GM12878 (cell line): ENCODE measurements around the gene MLXIPL. TPM values are rescaled to one million over a fixed set of nuclear protein-coding genes. Genes with fewer than 3 reads are reported as not detected.

Experiments used
- ASH2L ChIP-seq: fragments of 300-600, 200-600 bp; sonication (generic); IDR thresholded peaks from 2 replicates; pipeline ENCODE4 v1.6.1; 2017; ENCODE audit warnings: low read depth, mild to moderate bottlenecking, borderline replicate concordance
- CBX5 ChIP-seq: sonication (generic); IDR thresholded peaks from 2 replicates; pipeline ENCODE4 v1.6.1; 2016; ENCODE audit warnings: low read depth, moderate library complexity, mild to moderate bottlenecking, inconsistent platforms
- CREB1 ChIP-seq: IDR thresholded peaks from 2 replicates; pipeline ENCODE4 v1.6.1; 2012; ENCODE audit warnings: low read depth, mild to moderate bottlenecking, inconsistent platforms
- KAT2A ChIP-seq: conservative IDR thresholded peaks from 2 replicates; pipeline ENCODE4 v1.6.1; 2011; ENCODE audit warnings: low read depth, low read length; ENCODE audit not compliant: control insufficient read depth
- NBN ChIP-seq: fragments of 450-650 bp; IDR thresholded peaks from 2 replicates; pipeline ENCODE4 v1.6.1; 2016
- RBBP5 ChIP-seq: fragments of 200-600 bp; sonication (generic); conservative IDR thresholded peaks from 2 replicates; pipeline ENCODE4 v1.6.1; 2016
- SMAD5 ChIP-seq: IDR thresholded peaks from 2 replicates; pipeline ENCODE4 v1.6.1; 2016; ENCODE audit warnings: antibody characterized with exemption, low read depth
- SREBF1 ChIP-seq: IDR thresholded peaks from 2 replicates; pipeline ENCODE4 v1.6.1; 2012; ENCODE audit warnings: mild to moderate bottlenecking, low read length
- STAT1 ChIP-seq: fragments of 450-650 bp; conservative IDR thresholded peaks from 2 replicates; pipeline ENCODE4 v1.6.1; 2014; ENCODE audit warnings: antibody characterized with exemption, mild to moderate bottlenecking
- STAT3 ChIP-seq: IDR thresholded peaks from 2 replicates; pipeline ENCODE4 v1.6.1; 2011; ENCODE audit warnings: low read depth, low read length, improper control_type of control experiment
- SUZ12 ChIP-seq: fragments of 200-600 bp; sonication (generic); IDR thresholded peaks from one replicate; pipeline ENCODE4 v1.6.1; 2018; ENCODE audit warnings: antibody characterized with exemption, mild to moderate bottlenecking; ENCODE audit not compliant: unreplicated experiment
- USF2 ChIP-seq: IDR thresholded peaks from 2 replicates; pipeline ENCODE4 v1.6.1; 2011; ENCODE audit warnings: low read depth, low read length, improper control_type of control experiment, borderline replicate concordance
- WRNIP1 ChIP-seq: IDR thresholded peaks from 2 replicates; pipeline ENCODE4 v1.6.1; 2011; ENCODE audit warnings: low read depth, low read length, improper control_type of control experiment, borderline replicate concordance
- ZBTB40 ChIP-seq: fragments of 450-650 bp; IDR thresholded peaks from 2 replicates; pipeline ENCODE4 v1.6.1; 2016; ENCODE audit warnings: mild to moderate bottlenecking, moderate library complexity, borderline replicate concordance
- polyA plus RNA-seq, 11 experiments: library from polyadenylated mRNA; depleted of rRNA in 4 of 11; unstranded in 6 of 11; stranded (reverse) in 5 of 11; fragments of >200 nt; fragmentation: Nextera tagmentation in 4 of 11; fragmentation: Illumina TruSeq in 1 of 11; extraction: Ambion mirVana in 4 of 11; extraction: Trizol in 1 of 11; gene quantifications; 1 replicate in 1 of 11; 2 replicates in 10 of 11; pipeline versions ENCODE4 v1.2.1 to v1.2.3, GENCODE V29; 2011 to 2016; ENCODE audit warnings: inconsistent platforms in 2 of 11, missing spikeins in 2 of 11, low read depth in 1 of 11
- total RNA-seq, 4 experiments: library from RNA; depleted of rRNA in 3 of 4; stranded (reverse); fragments of >200 nt in 3 of 4; fragmentation: Illumina TruSeq in 1 of 4; extraction: Trizol in 1 of 4; gene quantifications; 2 replicates each; pipeline versions ENCODE4 v1.2.1 to v1.2.3, GENCODE V29; 2013 to 2021
- TF ChIP-seq, protein P1 (sequence below): fragments of 450-650 bp; formaldehyde crosslinking; IDR thresholded peaks from 2 replicates; pipeline ENCODE4 v1.5.0; 2022; ENCODE audit warnings: mild to moderate bottlenecking, missing genetic modification characterization
- TF ChIP-seq, protein P2 (sequence below): fragments of 450-650 bp; conservative IDR thresholded peaks from 2 replicates; pipeline ENCODE4 v1.6.1; 2017; ENCODE audit warnings: mild to moderate bottlenecking, moderate library complexity
- TF ChIP-seq, protein P3 (sequence below): fragments of 450-650 bp; IDR thresholded peaks from 2 replicates; pipeline ENCODE4 v1.6.1; 2017; ENCODE audit warnings: mild to moderate bottlenecking, low read depth, inconsistent platforms; ENCODE audit not compliant: poor library complexity, severe bottlenecking

MLXIPL gene
- total and polyA plus RNA-seq, 10 of the 15 experiments (the other 5 are each of a cell fraction or from before 2014, with no cell fraction given), result 0.21 TPM; not detected in 9

GRCh38 chr7:73578342-73579128 is 45.8 kb downstream of the MLXIPL start, which contains the start of gene TBL2 (continued):
- TF ChIP-seq SREBF1, result no peak
- TF ChIP-seq USF2, result no peak
- peak; percentile 23; the same call in 1 of the 2 replicates for TF ChIP-seq NBN
- TF ChIP-seq CBX5, result no peak
- TF ChIP-seq, protein P1, sequence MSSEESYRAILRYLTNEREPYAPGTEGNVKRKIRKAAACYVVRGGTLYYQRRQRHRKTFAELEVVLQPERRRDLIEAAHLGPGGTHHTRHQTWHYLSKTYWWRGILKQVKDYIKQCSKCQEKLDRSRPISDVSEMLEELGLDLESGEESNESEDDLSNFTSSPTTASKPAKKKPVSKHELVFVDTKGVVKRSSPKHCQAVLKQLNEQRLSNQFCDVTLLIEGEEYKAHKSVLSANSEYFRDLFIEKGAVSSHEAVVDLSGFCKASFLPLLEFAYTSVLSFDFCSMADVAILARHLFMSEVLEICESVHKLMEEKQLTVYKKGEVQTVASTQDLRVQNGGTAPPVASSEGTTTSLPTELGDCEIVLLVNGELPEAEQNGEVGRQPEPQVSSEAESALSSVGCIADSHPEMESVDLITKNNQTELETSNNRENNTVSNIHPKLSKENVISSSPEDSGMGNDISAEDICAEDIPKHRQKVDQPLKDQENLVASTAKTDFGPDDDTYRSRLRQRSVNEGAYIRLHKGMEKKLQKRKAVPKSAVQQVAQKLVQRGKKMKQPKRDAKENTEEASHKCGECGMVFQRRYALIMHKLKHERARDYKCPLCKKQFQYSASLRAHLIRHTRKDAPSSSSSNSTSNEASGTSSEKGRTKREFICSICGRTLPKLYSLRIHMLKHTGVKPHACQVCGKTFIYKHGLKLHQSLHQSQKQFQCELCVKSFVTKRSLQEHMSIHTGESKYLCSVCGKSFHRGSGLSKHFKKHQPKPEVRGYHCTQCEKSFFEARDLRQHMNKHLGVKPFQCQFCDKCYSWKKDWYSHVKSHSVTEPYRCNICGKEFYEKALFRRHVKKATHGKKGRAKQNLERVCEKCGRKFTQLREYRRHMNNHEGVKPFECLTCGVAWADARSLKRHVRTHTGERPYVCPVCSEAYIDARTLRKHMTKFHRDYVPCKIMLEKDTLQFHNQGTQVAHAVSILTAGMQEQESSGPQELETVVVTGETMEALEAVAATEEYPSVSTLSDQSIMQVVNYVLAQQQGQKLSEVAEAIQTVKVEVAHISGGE (CRISPR knock-in tag), result no peak
- no peak for TF ChIP-seq STAT3
- TF ChIP-seq KAT2A, result no peak
- TF ChIP-seq SMAD5, result peak; percentile 88
- TF ChIP-seq ASH2L, result no peak
- TF ChIP-seq WRNIP1, result no peak
- TF ChIP-seq ZBTB40, result no peak
- TF ChIP-seq, protein P2, sequence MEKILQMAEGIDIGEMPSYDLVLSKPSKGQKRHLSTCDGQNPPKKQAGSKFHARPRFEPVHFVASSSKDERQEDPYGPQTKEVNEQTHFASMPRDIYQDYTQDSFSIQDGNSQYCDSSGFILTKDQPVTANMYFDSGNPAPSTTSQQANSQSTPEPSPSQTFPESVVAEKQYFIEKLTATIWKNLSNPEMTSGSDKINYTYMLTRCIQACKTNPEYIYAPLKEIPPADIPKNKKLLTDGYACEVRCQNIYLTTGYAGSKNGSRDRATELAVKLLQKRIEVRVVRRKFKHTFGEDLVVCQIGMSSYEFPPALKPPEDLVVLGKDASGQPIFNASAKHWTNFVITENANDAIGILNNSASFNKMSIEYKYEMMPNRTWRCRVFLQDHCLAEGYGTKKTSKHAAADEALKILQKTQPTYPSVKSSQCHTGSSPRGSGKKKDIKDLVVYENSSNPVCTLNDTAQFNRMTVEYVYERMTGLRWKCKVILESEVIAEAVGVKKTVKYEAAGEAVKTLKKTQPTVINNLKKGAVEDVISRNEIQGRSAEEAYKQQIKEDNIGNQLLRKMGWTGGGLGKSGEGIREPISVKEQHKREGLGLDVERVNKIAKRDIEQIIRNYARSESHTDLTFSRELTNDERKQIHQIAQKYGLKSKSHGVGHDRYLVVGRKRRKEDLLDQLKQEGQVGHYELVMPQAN, result peak; percentile 87
- TF ChIP-seq CREB1, result no peak
- TF ChIP-seq RBBP5, result no peak
- no peak for TF ChIP-seq SUZ12
- TF ChIP-seq, protein P3, sequence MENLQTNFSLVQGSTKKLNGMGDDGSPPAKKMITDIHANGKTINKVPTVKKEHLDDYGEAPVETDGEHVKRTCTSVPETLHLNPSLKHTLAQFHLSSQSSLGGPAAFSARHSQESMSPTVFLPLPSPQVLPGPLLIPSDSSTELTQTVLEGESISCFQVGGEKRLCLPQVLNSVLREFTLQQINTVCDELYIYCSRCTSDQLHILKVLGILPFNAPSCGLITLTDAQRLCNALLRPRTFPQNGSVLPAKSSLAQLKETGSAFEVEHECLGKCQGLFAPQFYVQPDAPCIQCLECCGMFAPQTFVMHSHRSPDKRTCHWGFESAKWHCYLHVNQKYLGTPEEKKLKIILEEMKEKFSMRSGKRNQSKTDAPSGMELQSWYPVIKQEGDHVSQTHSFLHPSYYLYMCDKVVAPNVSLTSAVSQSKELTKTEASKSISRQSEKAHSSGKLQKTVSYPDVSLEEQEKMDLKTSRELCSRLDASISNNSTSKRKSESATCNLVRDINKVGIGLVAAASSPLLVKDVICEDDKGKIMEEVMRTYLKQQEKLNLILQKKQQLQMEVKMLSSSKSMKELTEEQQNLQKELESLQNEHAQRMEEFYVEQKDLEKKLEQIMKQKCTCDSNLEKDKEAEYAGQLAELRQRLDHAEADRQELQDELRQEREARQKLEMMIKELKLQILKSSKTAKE, result no peak
- no peak for TF ChIP-seq STAT1
